GM12891 (cell line): ENCODE measurements around the gene LCA5L.

Experiments
- POLR2A ChIP-seq: IDR thresholded peaks from 2 replicates; pipeline ENCODE4 v1.6.1; 2011; ENCODE audit warnings: low read depth, low read length, control low read depth
- POLR2AphosphoS5 ChIP-seq: IDR thresholded peaks from 2 replicates; pipeline ENCODE4 v1.6.1; 2011; ENCODE audit warnings: low read depth, low read length, control low read depth
- TAF1 ChIP-seq: IDR thresholded peaks from 2 replicates; pipeline ENCODE4 v1.6.1; 2011; ENCODE audit warnings: low read depth, low read length, control low read depth

- TF ChIP-seq POLR2A = no peak
- no peak for TF ChIP-seq POLR2AphosphoS5
- no peak for TF ChIP-seq TAF1
Observed at GRCh38 chr21:39471598-39471997, 26.0 kb upstream of the LCA5L start.
